ENCODE data around the gene PLCH1.

The PLCH1 gene

DNA sequence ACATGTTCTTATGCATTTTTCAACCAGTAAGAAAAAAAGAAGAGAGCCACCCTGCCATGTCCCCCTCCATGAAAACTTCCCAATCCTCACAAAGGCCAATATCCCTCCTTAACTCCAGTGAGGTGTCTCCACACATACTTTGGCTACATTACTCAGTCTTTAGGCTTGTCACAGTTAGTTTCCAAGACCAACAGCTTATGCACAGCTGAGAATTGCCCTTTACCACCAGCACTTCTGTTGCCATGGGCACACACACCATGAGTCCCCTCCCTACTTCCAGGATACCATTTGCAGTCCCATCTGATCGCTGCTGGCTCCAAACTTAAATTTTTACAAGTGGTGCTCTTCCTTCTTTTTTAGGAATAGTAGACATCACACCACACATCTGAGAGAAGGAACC lies 301.1 kb downstream of the PLCH1 start:
- DNase-seq (ENCODE audit: extremely low spot score), result no peak
- TF ChIP-seq FOXK2 (IDR thresholded peaks at IDR 0.05), result no peak
- CTCF ChIA-PET, result no interaction called here
- POLR2A ChIA-PET, result no interaction called here

DNA sequence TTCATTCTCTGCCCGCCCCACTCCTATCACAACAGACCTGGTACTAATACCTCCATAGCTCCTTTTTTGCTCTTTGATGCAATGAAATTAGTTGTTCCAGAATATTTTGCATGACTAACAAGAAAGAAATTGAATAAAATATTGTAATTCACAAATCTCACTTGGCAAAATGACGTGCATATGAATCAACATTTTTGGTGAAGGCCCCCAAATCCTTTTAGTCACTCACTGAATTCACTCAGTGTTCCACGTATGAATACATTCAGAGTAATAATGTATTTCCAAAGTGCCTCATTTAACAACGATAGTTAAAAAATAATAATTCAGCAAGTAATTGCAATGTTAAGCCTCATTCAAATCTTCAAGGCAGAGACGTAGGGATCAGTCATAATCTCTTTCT lies 302.8 kb downstream of the PLCH1 start:
- ChIA-PET POLR2A (no interaction called here), CTCF (no interaction called here)
- no peak for DNase-seq (ENCODE audit: extremely low spot score)
- no peak for TF ChIP-seq HDGF (IDR thresholded peaks at IDR 0.05; ENCODE audit: borderline replicate concordance)

DNA sequence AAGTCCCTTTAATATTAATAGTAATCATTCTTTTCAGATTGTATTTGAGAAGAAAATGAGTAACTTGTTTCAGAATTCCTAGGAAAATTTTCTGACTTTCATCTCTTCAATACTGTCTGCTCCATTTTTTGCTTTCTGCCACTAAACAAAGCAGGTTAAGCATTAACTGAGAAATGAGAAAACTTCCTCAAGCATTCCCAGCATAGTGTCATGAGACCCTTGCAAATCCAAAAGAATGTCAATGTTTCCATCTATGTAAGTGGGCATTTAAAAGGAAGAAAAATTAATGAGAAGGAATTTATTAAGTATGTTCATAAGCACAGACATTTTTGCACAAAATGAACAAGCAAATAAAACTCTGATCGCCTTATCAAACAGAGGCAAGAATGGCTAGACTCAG lies 303.4 kb downstream of the PLCH1 start:
- no peak for DNase-seq (ENCODE audit: extremely low spot score)
- no peak for TF ChIP-seq ARNT (IDR thresholded peaks at IDR 0.05)
- CTCF ChIA-PET, result no interaction called here
- POLR2A ChIA-PET, result no interaction called here

DNA sequence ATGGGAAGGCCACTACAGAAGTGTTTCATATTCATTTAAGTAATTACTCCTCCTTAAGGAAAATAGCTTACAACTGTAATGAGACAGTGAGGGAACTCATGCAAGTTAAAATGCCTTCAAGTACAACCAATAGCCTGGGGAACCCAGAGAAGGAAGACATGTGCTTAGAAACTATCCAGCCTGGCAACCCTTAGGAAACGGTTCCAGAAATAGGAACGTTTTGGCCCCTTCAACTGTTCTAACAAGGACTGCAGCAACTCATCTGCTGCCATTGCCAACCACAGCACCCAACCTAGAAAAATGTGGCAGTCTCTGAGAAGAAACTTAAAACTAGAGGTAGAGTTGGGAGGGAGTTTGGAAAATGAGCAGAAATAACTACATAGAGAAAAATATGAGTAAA lies 303.8 kb downstream of the PLCH1 start:
- CTCF ChIA-PET, result no interaction called here

DNA sequence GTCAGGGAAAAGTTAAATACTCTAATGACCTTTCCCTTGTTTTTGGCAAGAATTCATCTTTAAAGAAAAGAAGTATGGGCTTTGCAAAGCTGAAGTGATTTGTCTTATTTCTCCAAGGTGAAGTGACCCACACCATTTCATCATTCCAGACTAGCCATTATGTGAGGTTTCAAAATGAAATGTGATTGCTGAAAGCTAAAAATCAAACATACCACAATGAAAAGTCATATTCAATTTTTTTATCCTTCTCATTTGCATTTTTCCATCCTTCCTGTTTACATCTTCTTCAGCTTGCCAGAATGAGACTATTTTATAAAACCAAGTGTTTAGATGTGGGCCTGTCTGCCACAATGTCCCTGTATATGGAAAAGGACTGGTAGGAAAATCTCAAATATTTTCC lies 309.1 kb downstream of the PLCH1 start:
- DNase-seq (ENCODE audit: extremely low spot score), result no peak
- TF ChIP-seq FOXA1 (IDR thresholded peaks at IDR 0.05), result no peak
- no peak for TF ChIP-seq LEF1 (IDR thresholded peaks at IDR 0.05; ENCODE audit: borderline replicate concordance)
- no peak for TF ChIP-seq ELF4 (IDR thresholded peaks at IDR 0.05)
- TF ChIP-seq CTBP1 (IDR thresholded peaks at IDR 0.05; ENCODE audit: borderline replicate concordance), result no peak
- no peak for TF ChIP-seq SUZ12 (IDR thresholded peaks at IDR 0.05)
- no peak for TF ChIP-seq HDGF (IDR thresholded peaks at IDR 0.05; ENCODE audit: borderline replicate concordance)
- no peak for TF ChIP-seq FOXM1 (IDR thresholded peaks at IDR 0.05; ENCODE audit: borderline replicate concordance)
- no peak for TF ChIP-seq ZNF384 (IDR thresholded peaks at IDR 0.05)
- no peak for TF ChIP-seq ARNT (IDR thresholded peaks at IDR 0.05)
- TF ChIP-seq BHLHE40 (IDR thresholded peaks at IDR 0.05; ENCODE audit: borderline replicate concordance), result no peak
- TF ChIP-seq SP1 (IDR thresholded peaks at IDR 0.05), result no peak
- TF ChIP-seq FOXK2 (IDR thresholded peaks at IDR 0.05), result no peak
- no peak for TF ChIP-seq L3MBTL2 (conservative IDR thresholded peaks at IDR 0.05)
- TF ChIP-seq NFRKB (IDR thresholded peaks at IDR 0.05), result no peak
- TF ChIP-seq TARDBP (IDR thresholded peaks at IDR 0.05), result no peak
- TF ChIP-seq, protein P1, sequence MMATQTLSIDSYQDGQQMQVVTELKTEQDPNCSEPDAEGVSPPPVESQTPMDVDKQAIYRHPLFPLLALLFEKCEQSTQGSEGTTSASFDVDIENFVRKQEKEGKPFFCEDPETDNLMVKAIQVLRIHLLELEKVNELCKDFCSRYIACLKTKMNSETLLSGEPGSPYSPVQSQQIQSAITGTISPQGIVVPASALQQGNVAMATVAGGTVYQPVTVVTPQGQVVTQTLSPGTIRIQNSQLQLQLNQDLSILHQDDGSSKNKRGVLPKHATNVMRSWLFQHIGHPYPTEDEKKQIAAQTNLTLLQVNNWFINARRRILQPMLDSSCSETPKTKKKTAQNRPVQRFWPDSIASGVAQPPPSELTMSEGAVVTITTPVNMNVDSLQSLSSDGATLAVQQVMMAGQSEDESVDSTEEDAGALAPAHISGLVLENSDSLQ (IDR thresholded peaks at IDR 0.05), result no peak
- ChIA-PET POLR2A (no interaction called here), CTCF (no interaction called here)

More for the DNA sequence above, 303.8 kb downstream of the PLCH1 start:
- no peak for DNase-seq (ENCODE audit: extremely low spot score)
- POLR2A ChIA-PET, result no interaction called here
- TF ChIP-seq FOXM1 (IDR thresholded peaks at IDR 0.05; ENCODE audit: borderline replicate concordance), result no peak
- TF ChIP-seq ZNF384 (IDR thresholded peaks at IDR 0.05), result no peak
- no peak for TF ChIP-seq BHLHE40 (IDR thresholded peaks at IDR 0.05; ENCODE audit: borderline replicate concordance)
- no peak for TF ChIP-seq NFRKB (IDR thresholded peaks at IDR 0.05)
- no peak for TF ChIP-seq HDGF (IDR thresholded peaks at IDR 0.05; ENCODE audit: borderline replicate concordance)
- no peak for TF ChIP-seq FOXK2 (IDR thresholded peaks at IDR 0.05)
- no peak for TF ChIP-seq LEF1 (IDR thresholded peaks at IDR 0.05; ENCODE audit: borderline replicate concordance)
- TF ChIP-seq ELF4 (IDR thresholded peaks at IDR 0.05), result no peak
- TF ChIP-seq, protein P1 (IDR thresholded peaks at IDR 0.05), result no peak
- no peak for TF ChIP-seq TARDBP (IDR thresholded peaks at IDR 0.05)
- no peak for TF ChIP-seq L3MBTL2 (conservative IDR thresholded peaks at IDR 0.05)
- no peak for TF ChIP-seq SUZ12 (IDR thresholded peaks at IDR 0.05)
- TF ChIP-seq ARNT (IDR thresholded peaks at IDR 0.05), result no peak

DNA sequence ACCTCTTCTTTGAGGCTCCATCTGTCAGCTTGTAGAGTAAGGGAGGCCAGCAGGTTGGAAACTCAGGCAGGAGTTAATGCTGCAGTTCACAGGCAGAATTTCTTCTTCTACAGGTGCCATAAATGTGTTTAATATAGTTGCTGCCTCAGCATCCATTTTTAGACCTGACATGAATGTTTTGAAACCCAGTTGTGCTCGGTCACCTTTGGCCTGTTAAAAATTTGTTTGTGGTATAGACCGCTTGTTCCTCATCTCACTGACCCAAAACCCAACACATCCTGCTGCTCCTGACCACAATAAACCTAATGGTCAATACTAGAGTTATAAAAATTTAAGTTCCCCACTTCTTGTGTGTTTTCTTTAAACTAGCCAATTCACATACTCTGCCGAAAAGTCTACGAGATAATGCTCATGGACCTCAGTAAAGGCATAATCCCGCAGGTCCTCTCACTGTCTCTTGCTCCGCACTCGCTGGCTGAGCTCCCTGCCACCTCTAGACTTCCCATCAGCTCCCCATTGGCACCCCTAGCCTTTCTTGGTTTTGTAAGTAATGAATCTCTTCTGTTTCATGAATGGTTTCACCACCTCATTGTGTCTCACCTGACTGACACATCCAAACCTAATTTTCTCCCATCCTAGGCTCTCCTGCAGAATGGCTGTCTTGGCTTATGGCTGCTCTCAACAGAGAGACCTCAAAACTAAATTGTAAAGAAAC lies 312.9 kb downstream of the PLCH1 start:
- ChIA-PET POLR2A (no interaction called here), CTCF (no interaction called here)
- TF ChIP-seq ELF4 (IDR thresholded peaks at IDR 0.05) (no peak), FOXA1 (IDR thresholded peaks at IDR 0.05) (no peak), LEF1 (IDR thresholded peaks at IDR 0.05; ENCODE audit: borderline replicate concordance) (no peak), SUZ12 (IDR thresholded peaks at IDR 0.05) (no peak)
- TF ChIP-seq, protein P1 (IDR thresholded peaks at IDR 0.05), result no peak
- no peak for DNase-seq (ENCODE audit: extremely low spot score)

DNA sequence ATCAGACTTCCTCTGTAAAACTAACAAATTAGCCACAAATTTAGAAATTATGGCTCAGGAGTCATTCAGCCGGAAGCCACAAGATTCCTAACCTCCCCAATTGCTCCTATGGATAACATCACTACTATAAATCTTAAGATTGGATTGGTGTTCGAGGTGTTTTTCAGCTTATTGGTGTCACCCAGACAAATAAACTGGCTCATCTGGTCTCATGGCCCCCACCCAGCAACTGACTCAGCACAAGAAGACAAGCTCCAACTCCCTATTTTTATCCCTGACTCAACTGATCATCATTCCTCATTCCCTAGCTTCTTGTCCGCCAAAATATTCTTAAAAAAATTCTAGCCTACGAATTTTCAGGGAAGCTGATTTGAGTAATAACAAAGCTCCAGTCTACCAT lies 316.3 kb downstream of the PLCH1 start:
- no peak for DNase-seq (ENCODE audit: extremely low spot score)
- TF ChIP-seq SUZ12 (IDR thresholded peaks at IDR 0.05) (no peak), FOXA1 (IDR thresholded peaks at IDR 0.05) (no peak), ZNF384 (IDR thresholded peaks at IDR 0.05) (no peak), CTBP1 (IDR thresholded peaks at IDR 0.05; ENCODE audit: borderline replicate concordance) (no peak), ELF4 (IDR thresholded peaks at IDR 0.05) (no peak), L3MBTL2 (conservative IDR thresholded peaks at IDR 0.05) (no peak), FOXM1 (IDR thresholded peaks at IDR 0.05; ENCODE audit: borderline replicate concordance) (no peak), SP1 (IDR thresholded peaks at IDR 0.05) (no peak)
- TF ChIP-seq, protein P1 (IDR thresholded peaks at IDR 0.05), result no peak
- POLR2A ChIA-PET, result no interaction called here
- CTCF ChIA-PET, result interaction anchor here (0.6 kb wide), 1 partner anchor 239 kb away, joined by 5 read pairs; no protein-coding TSS in a partner anchor
